NCI-H2196 treated with DMSO at 0.1 percent for 48 hours (cell line): ENCODE results near the gene JAKMIP3.

Experiments
- DNase-seq: peaks from one replicate; lab custom pipeline; 2025; ENCODE audit not compliant: unreplicated experiment; lab: John Stamatoyannopoulos, UW

JAKMIP3 gene

GRCh38 chr10:132110111-132110521, 44.4 kb downstream of the JAKMIP3 start:
- no peak for DNase-seq

DNA sequence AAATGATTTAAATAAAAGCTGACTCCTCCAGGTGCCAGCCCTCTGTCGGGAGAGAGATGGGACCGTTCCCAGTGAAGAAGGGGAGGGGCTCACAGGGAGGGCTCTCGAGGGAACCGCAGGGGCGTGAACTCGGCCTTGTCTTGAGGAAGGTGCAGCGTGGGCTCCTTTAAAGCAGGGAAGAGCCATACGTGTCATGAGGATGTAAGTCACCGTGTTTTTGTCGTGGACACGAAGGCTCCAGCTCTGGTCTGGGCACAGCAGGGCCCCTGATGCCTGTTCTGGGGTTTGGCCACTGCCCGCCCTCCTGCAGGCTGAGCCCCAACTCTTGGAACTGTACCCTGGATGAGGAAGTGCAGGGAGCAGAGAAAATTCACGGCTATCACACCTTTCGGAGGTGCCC, 45.0 kb downstream of the JAKMIP3 start:
- DNase-seq = no peak

GRCh38 chr10:132111121-132111731, 45.5 kb downstream of the JAKMIP3 start:
- no peak for DNase-seq

GRCh38 chr10:132111871-132112341, 46.2 kb downstream of the JAKMIP3 start:
- no peak for DNase-seq

- DNase-seq = no peak
Measured at GRCh38 chr10:132112611-132113010, 46.9 kb downstream of the JAKMIP3 start.

DNA sequence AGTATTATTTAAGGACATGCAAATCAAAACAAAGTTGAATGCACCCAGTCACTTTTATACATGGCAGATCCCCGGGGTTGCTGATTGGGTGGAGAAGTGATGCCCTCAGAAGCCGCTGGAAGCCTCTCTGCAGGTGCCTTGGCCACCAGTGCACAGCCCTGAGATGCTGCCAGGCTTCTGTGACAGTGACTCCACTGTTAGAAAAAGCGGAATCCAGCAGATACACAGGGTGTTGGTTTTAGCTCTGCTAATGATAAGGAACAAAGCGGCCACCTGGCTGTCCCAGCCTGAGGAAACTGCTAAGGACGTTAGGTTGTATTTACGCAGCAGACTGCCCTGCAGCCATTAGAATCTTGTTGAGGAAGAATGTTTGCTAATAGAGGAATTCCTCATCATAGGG, 47.5 kb downstream of the JAKMIP3 start:
- DNase-seq = no peak

DNA sequence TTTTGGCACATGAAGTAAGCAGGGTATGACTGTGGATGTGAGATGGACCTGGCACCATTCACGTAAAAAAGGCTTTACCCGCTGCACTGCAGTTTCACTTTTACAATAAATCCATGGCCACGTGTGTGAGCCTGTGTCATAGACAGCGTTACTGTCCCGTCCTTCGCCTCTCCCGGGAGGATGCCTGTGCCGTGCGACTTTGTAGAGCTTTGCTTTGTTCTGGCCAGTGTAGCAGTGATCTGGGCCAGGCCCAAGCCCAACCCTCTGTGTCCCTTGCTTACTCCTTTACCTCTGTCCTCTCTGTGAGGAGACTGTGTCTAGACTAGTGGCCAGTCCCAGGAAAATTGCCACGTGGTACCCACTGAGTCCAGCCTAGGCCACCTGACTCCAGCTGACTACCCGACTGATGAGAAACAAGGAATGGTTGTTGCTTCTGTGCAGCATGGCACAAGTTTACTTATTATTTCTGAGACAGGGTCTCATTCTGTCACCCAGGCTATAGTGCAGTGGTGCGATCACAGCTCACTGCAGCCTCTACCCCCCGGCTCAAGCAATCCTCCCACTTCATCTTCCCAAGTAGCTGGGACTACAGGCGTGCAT, 48.1 kb downstream of the JAKMIP3 start:
- no peak for DNase-seq

GRCh38 chr10:132114953-132115520, 49.3 kb downstream of the JAKMIP3 start:
- DNase-seq = no peak
